K562 (cell line): ENCODE measurements around the gene PRELID3B. TPM values are rescaled to one million over a fixed set of nuclear protein-coding genes. Genes with fewer than 3 reads are reported as not detected.

Experiments
- ATAC-seq: fragments of 200-7000 bp; cut with Tn5 transposase; 3 replicates; pipeline ENCODE4 v1.9.1; 2020; ENCODE audit warnings: moderate library complexity
- BruUV-seq: library from RNA; stranded (reverse); fragments of 400-500 nt; replicated peaks from 2 replicates; lab custom pipeline; 2021; lab: Mats Ljungman, UMichigan
- CTCF ChIA-PET: fragments of 300-600 bp; formaldehyde crosslinking; extraction: SDS; loops from one replicate; lab custom pipeline; 2021; ENCODE audit warnings: low intra/inter-chr PET ratio; lab: Yijun Ruan, JAX
- POLR2A ChIA-PET: fragments of 300-600, 350-650 bp; sonication (Branson Sonifier 250); formaldehyde crosslinking; extraction: SDS; loops from one replicate; lab custom pipeline; 2021; ENCODE audit warnings: antibody characterized with exemption, inconsistent platforms; lab: Yijun Ruan, JAX
- DNase-seq, 4 experiments: peaks; one replicate each; pipeline versions ENCODE4 v3.0.0 to v3.0.0-alpha.2; 2011 to 2018; ENCODE audit warnings: low spot score in 3 of 4, mixed read lengths in 3 of 4; ENCODE audit errors: extremely low read depth in 1 of 4
- FAIRE-seq: peaks from 2 replicates; lab custom pipeline; 2011; peaks lifted over from hg19 to GRCh38; lab: Jason Lieb, UNC
- H2AFZ ChIP-seq: 2 replicates; pipeline ENCODE4 v1.6.0; 2011; ENCODE audit warnings: low read depth, low read length, control low read depth, inconsistent platforms
- H3K27ac ChIP-seq: fragments of 200-600 bp; 3 replicates; pipeline ENCODE4 v1.8.0; 2011; ENCODE audit warnings: low read depth, mild to moderate bottlenecking, control low read depth, inconsistent platforms, low read length, moderate library complexity, mixed read lengths; ENCODE audit errors: extremely low read depth
- H3K27me3 ChIP-seq, 2 experiments: fragments of 300-600 bp in 1 of 2; 2 replicates in 1 of 2; 3 replicates in 1 of 2; pipeline versions ENCODE4 v1.6.0 to v1.8.0; 2011; ENCODE audit warnings: inconsistent platforms in 2 of 2, low read length in 2 of 2, mild to moderate bottlenecking in 1 of 2, mixed read lengths in 1 of 2, moderate library complexity in 1 of 2; ENCODE audit not compliant: control insufficient read depth in 2 of 2, insufficient read depth in 2 of 2
- H3K36me3 ChIP-seq: fragments of 300-600 bp; 3 replicates; pipeline ENCODE4 v1.8.0; 2011; ENCODE audit warnings: mild to moderate bottlenecking, low read length, inconsistent platforms; ENCODE audit not compliant: control insufficient read depth, insufficient read depth
- H3K4me1 ChIP-seq, 2 experiments: fragments of 200-600 bp in 1 of 2; replicated peaks in 1 of 2; 2 replicates in 1 of 2; 3 replicates in 1 of 2; pipeline versions ENCODE4 v1.5.1 to v1.8.0; 2011; ENCODE audit warnings: inconsistent platforms in 2 of 2, low read length in 2 of 2, mild to moderate bottlenecking in 1 of 2, mixed read lengths in 1 of 2, moderate library complexity in 1 of 2; ENCODE audit not compliant: control insufficient read depth in 2 of 2, insufficient read depth in 2 of 2
- H3K4me2 ChIP-seq: 2 replicates; pipeline ENCODE4 v1.6.1; 2011; ENCODE audit warnings: low read length, control low read depth, inconsistent platforms, mixed read lengths; ENCODE audit not compliant: insufficient read depth
- H3K4me3 ChIP-seq: fragments of 200-600 bp; sonication (generic), shearing (Covaris generic); 2 replicates; pipeline ENCODE4 v1.5.1; 2016; ENCODE audit warnings: control low read depth, inconsistent platforms
- H3K79me2 ChIP-seq: fragments of 200-600 bp; 3 replicates; pipeline ENCODE4 v1.8.0; 2011; ENCODE audit warnings: low read length, inconsistent platforms; ENCODE audit not compliant: control insufficient read depth, insufficient read depth
- H3K9ac ChIP-seq, 2 experiments: 2 replicates each; pipeline versions ENCODE4 v1.6.0 to v1.6.1; 2011; ENCODE audit warnings: low read depth in 2 of 2, low read length in 2 of 2, control low read depth in 1 of 2, inconsistent platforms in 1 of 2, mild to moderate bottlenecking in 1 of 2, mixed read lengths in 1 of 2; ENCODE audit not compliant: insufficient read depth in 1 of 2
- H3K9me1 ChIP-seq: one replicate; pipeline ENCODE4 v1.6.0; 2011; ENCODE audit warnings: inconsistent platforms, mild to moderate bottlenecking, low read length, moderate library complexity; ENCODE audit not compliant: control insufficient read depth, insufficient read depth
- H3K9me3 ChIP-seq: replicated peaks from 2 replicates; pipeline ENCODE4 v1.5.1; 2011; ENCODE audit warnings: low read depth, low read length, inconsistent platforms; ENCODE audit not compliant: control insufficient read depth, insufficient read depth
- H4K20me1 ChIP-seq: replicated peaks from 2 replicates; pipeline ENCODE4 v1.6.1; 2011; ENCODE audit warnings: low read length, inconsistent platforms, mixed read lengths; ENCODE audit not compliant: control insufficient read depth, insufficient read depth
- ATF1 ChIP-seq, 2 experiments: fragments of 450-650 bp in 1 of 2; IDR thresholded peaks; 2 replicates each; pipeline ENCODE4 v1.6.1; 2016; ENCODE audit warnings: missing compliant biosample characterization in 1 of 2, missing genetic modification characterization in 1 of 2
- CBFB ChIP-seq: sonication (generic); formaldehyde crosslinking; IDR thresholded peaks from 2 replicates; pipeline ENCODE4 v1.4.0; 2020; ENCODE audit warnings: mild to moderate bottlenecking, missing genetic modification reagents
- CC2D1A ChIP-seq: fragments of 450-650 bp; IDR thresholded peaks from 2 replicates; pipeline ENCODE4 v1.6.1; 2017; ENCODE audit warnings: mild to moderate bottlenecking
- CREM ChIP-seq: IDR thresholded peaks from 2 replicates; pipeline ENCODE4 v1.6.1; 2014; ENCODE audit warnings: antibody characterized with exemption, low read depth
- FOSL1 ChIP-seq: fragments of 200-800 bp; sonication (Bioruptor generic); conservative IDR thresholded peaks from 2 replicates; pipeline ENCODE4 v1.6.1; 2016; ENCODE audit warnings: missing genetic modification characterization, missing compliant biosample characterization
- GTF2F1 ChIP-seq: IDR thresholded peaks from 2 replicates; pipeline ENCODE4 v1.6.1; 2011; ENCODE audit warnings: low read depth, low read length, improper control_type of control experiment
- IRF2 ChIP-seq: sonication (generic); formaldehyde crosslinking; IDR thresholded peaks from 2 replicates; pipeline ENCODE4 v1.8.1; 2022; ENCODE audit warnings: mild to moderate bottlenecking, missing genetic modification reagents
- MTA2 ChIP-seq: fragments of 450-650 bp; IDR thresholded peaks from 2 replicates; pipeline ENCODE4 v1.6.1; 2016; ENCODE audit warnings: low read depth
- NFXL1 ChIP-seq: fragments of 450-650 bp; formaldehyde crosslinking; IDR thresholded peaks from 2 replicates; pipeline ENCODE4 v1.4.0; 2021; ENCODE audit warnings: mild to moderate bottlenecking
- POLR2A ChIP-seq: fragments of 450-650 bp; conservative IDR thresholded peaks from 2 replicates; pipeline ENCODE4 v1.6.1; 2016
- POLR2AphosphoS5 ChIP-seq: IDR thresholded peaks from 2 replicates; pipeline ENCODE4 v1.6.1; 2011; ENCODE audit warnings: mild to moderate bottlenecking, low read depth, low read length, moderate library complexity; ENCODE audit not compliant: control insufficient read depth, insufficient read depth
- POLR2B ChIP-seq: fragments of 450-650 bp; IDR thresholded peaks from 2 replicates; pipeline ENCODE4 v1.6.1; 2018; ENCODE audit warnings: low read depth; ENCODE audit not compliant: partially characterized antibody
- POLR2G ChIP-seq: fragments of 200-400 bp; formaldehyde crosslinking; IDR thresholded peaks from 2 replicates; pipeline ENCODE4 v1.6.1; 2017; ENCODE audit warnings: low read depth, mild to moderate bottlenecking, antibody characterized with exemption, low read length, moderate library complexity
- RBFOX2 ChIP-seq: fragments of 200-400 bp; formaldehyde crosslinking; IDR thresholded peaks from 2 replicates; pipeline ENCODE4 v1.6.1; 2017; ENCODE audit warnings: low read depth, mild to moderate bottlenecking, low read length, moderate library complexity
- RNF2 ChIP-seq: sonication (generic); IDR thresholded peaks from 2 replicates; pipeline ENCODE4 v1.6.1; 2016
- SAP30 ChIP-seq: fragments of 200-600 bp; sonication (generic); IDR thresholded peaks from 2 replicates; pipeline ENCODE4 v1.6.1; 2012; ENCODE audit warnings: borderline replicate concordance, low read depth, mild to moderate bottlenecking, moderate library complexity, low read length, control low read depth, inconsistent platforms; ENCODE audit not compliant: insufficient read depth, poor library complexity, severe bottlenecking
- TRIM24 ChIP-seq, 2 experiments: fragments of 450-650 bp; IDR thresholded peaks; 2 replicates each; pipeline ENCODE4 v1.6.1; 2016
- UBTF ChIP-seq, 2 experiments: IDR thresholded peaks; 2 replicates each; pipeline ENCODE4 v1.6.1; 2012; ENCODE audit warnings: improper control_type of control experiment in 2 of 2, low read depth in 2 of 2, low read length in 2 of 2, borderline replicate concordance in 1 of 2
- ZBTB34 ChIP-seq: fragments of 250-450 bp; sonication (Bioruptor Pico); IDR thresholded peaks from 2 replicates; pipeline ENCODE4 v1.8.0; 2021; ENCODE audit warnings: mild to moderate bottlenecking, moderate library complexity
- ZEB2 ChIP-seq: fragments of 450-650 bp; IDR thresholded peaks from 2 replicates; pipeline ENCODE4 v1.6.1; 2016
- ZFP36 ChIP-seq: fragments of 150-350 bp; IDR thresholded peaks from 2 replicates; pipeline ENCODE4 v1.6.1; 2018; ENCODE audit warnings: low read length, low read depth; ENCODE audit not compliant: partially characterized antibody
- ZNF140 ChIP-seq: fragments of 250-450 bp; sonication (Bioruptor Pico); IDR thresholded peaks from 2 replicates; pipeline ENCODE4 v1.8.0; 2021; ENCODE audit warnings: moderate library complexity, mild to moderate bottlenecking, inconsistent platforms
- ZNF41 ChIP-seq: fragments of 250-450 bp; sonication (Bioruptor Pico); conservative IDR thresholded peaks from 2 replicates; pipeline ENCODE4 v1.4.0; 2020; ENCODE audit warnings: mild to moderate bottlenecking
- WGBS: fragments of 100-300 bp; shearing (Covaris generic); methylation state at CpG from one replicate; pipeline ENCODE4 v1.1.6; 2016; ENCODE audit warnings: low coverage, mixed read lengths; ENCODE audit not compliant: insufficient coverage; ENCODE audit errors: missing lambda C conversion rate; 5-methylcytosine and 5-hydroxymethylcytosine counted together
- in situ Hi-C: fragments of 300-500 bp; cut with MboI; formaldehyde crosslinking; loops from 4 replicates; pipeline ENCODE4 v1.15.0; 2018; ENCODE audit warnings: inconsistent platforms, mixed read lengths
- intact Hi-C: fragments of 100-400 bp; cut with micrococcal nuclease; formaldehyde crosslinking; loops from 2 replicates; pipeline ENCODE4 v1.14.2; 2022
- polyA plus RNA-seq, 8 experiments: library from polyadenylated mRNA; depleted of rRNA in 4 of 8; stranded (reverse) in 5 of 8; unstranded in 3 of 8; fragments of >200 nt; fragmentation: Nextera tagmentation in 2 of 8; fragmentation: Illumina TruSeq in 1 of 8; extraction: Ambion mirVana in 2 of 8; extraction: Trizol in 1 of 8; gene quantifications; 2 replicates each; pipeline versions ENCODE4 v1.2.1 to v1.2.3, GENCODE V29; 2011 to 2014; ENCODE audit warnings: inconsistent platforms in 1 of 8, missing spikeins in 1 of 8
- total RNA-seq, 7 experiments: library from RNA; depleted of rRNA in 6 of 7; stranded (reverse); fragments of >200 nt in 6 of 7; fragmentation: Illumina TruSeq in 2 of 7; extraction: Trizol in 2 of 7; gene quantifications; 2 replicates each; pipeline versions ENCODE4 v1.2.1 to v1.2.3, GENCODE V29; 2011 to 2021; ENCODE audit warnings: low replicate concordance in 1 of 7

The PRELID3B gene
- total and polyA plus RNA-seq, 9 of the 15 experiments (the other 6 are each of a cell fraction or from before 2014, with no cell fraction given), result 77.0 to 186 (median 101) TPM

GRCh38 chr20:58996226-58996611 lies 46.4 kb downstream of the PRELID3B start:
- Histone ChIP-seq H3K27ac (no peak overlapping the region), H3K4me2 (no peak overlapping the region), H4K20me1 (0 out of 2 replicates have a peak, but pooled peaks cover 4% of the 10 kb centered on the region), H3K36me3 (peaks cover 89% of the 10 kb centered on the region), H3K79me2 (no peaks in the 10 kb centered on the region), H3K27me3 (no peaks in the 10 kb centered on the region), H3K4me3 (no peak overlapping the region), H3K9me1 (no peaks in the 10 kb centered on the region), H2AFZ (no peak overlapping the region), H3K4me1 (peaks cover 0 to 10% of the 10 kb centered on the region in 2 experiments; a peak in 1 of 5 replicates), H3K9ac (peak overlapping the region in 1 of 2 experiments; percentile 38; a peak in 1 of 4 replicates), H3K9me3 (no peaks in the 10 kb centered on the region)
- intact Hi-C loops, result no loop called here
- peak; percentile 27 for ATAC-seq
- 85% methylated on average over 7 of the region's 12 CpGs for WGBS
- BruUV-seq, result no TSS peak
- in situ Hi-C loops, result no loop called here
- POLR2A ChIA-PET, result interaction anchor here (0.9 to 2.8 kb wide), 3 partner anchors 13 to 44 kb away, joined by 3 to 19 read pairs (median 9); partner anchors contain the start of gene NELFCD
- DNase-seq, result no peak
- CTCF ChIA-PET, result no interaction called here
- FAIRE-seq, result no peak
- TF ChIP-seq POLR2B, result peak; percentile 15
- TF ChIP-seq CREM, result no peak
- no peak for TF ChIP-seq CC2D1A
- TF ChIP-seq SAP30, result no peak
- TF ChIP-seq POLR2AphosphoS5, result peak; percentile 27; the same call in 1 of the 2 replicates
- TF ChIP-seq POLR2A, result peak; percentile 39; the same call in 1 of the 2 replicates
- TF ChIP-seq ZEB2, result no peak
- TF ChIP-seq NFXL1 (CRISPR knock-in tag), result no peak
- no peak for TF ChIP-seq IRF2 (CRISPR knock-in tag)
- TF ChIP-seq GTF2F1, result no peak
- no peak for TF ChIP-seq UBTF (IDR thresholded peaks at IDR 0.05; ENCODE audit: borderline replicate concordance in 1 of 2, low read depth in 2 of 2, low read length in 2 of 2)
- TF ChIP-seq RNF2, result no peak
- TF ChIP-seq POLR2G, result peak; percentile 59
- TF ChIP-seq RBFOX2, result peak; percentile 45; the same call in 1 of the 2 replicates
- no peak for TF ChIP-seq TRIM24 (IDR thresholded peaks at IDR 0.05)
- TF ChIP-seq ZNF41, result no peak
- no peak for TF ChIP-seq ZNF140 (CRISPR knock-in tag)
- no peak for TF ChIP-seq FOSL1 (tag)
- TF ChIP-seq ZFP36, result no peak
- TF ChIP-seq ZBTB34, result no peak
- TF ChIP-seq MTA2, result no peak
- TF ChIP-seq CBFB (CRISPR knock-in tag), result no peak
- TF ChIP-seq ATF1 (CRISPR knock-in tag; IDR thresholded peaks at IDR 0.05), result no peak
- no peak for TF ChIP-seq ATF1 (tag; IDR thresholded peaks at IDR 0.05)
